GM12878 (cell line): ENCODE results near the gene KIF5A. TPM values are rescaled to one million over a fixed set of nuclear protein-coding genes. Genes with fewer than 3 reads are reported as not detected.

ENCODE experiments used
- ATAC-seq: fragments of 200-7000 bp; cut with Tn5 transposase; 3 replicates; pipeline ENCODE4 v1.9.1; 2020; ENCODE audit warnings: mild to moderate bottlenecking, moderate library complexity
- BruUV-seq: library from RNA; stranded (reverse); fragments of 400-500 nt; replicated peaks from 2 replicates; lab custom pipeline; 2021; lab: Mats Ljungman, UMichigan
- CTCF ChIA-PET: fragments of 300-600 bp; sonication (Branson Sonifier 250); formaldehyde crosslinking; extraction: SDS; loops from one replicate; lab custom pipeline; 2021; ENCODE audit warnings: inconsistent platforms; lab: Yijun Ruan, JAX
- POLR2A ChIA-PET: fragments of 350-600 bp; formaldehyde crosslinking; extraction: SDS; loops from one replicate; lab custom pipeline; 2021; ENCODE audit warnings: inconsistent platforms; lab: Charles Lee
- RAD21 ChIA-PET: fragments of 300-600 bp; sonication (Branson Sonifier 250); formaldehyde crosslinking; loops from one replicate; lab custom pipeline; 2023; ENCODE audit warnings: antibody characterized with exemption; ENCODE audit not compliant: unreplicated experiment; lab: Charles Lee
- SMC1A ChIA-PET: fragments of 300-600 bp; sonication (Branson Sonifier 250); formaldehyde crosslinking; loops from one replicate; lab custom pipeline; 2023; ENCODE audit not compliant: unreplicated experiment, uncharacterized antibody; lab: Charles Lee
- DNase-seq: peaks from one replicate; pipeline ENCODE4 v3.0.0-alpha.2; 2011; ENCODE audit warnings: low read depth, low spot score
- FAIRE-seq: peaks from 3 replicates; lab custom pipeline; 2011; peaks lifted over from hg19 to GRCh38; lab: Jason Lieb, UNC
- H2AFZ ChIP-seq: 2 replicates; pipeline ENCODE4 v1.6.0; 2011; ENCODE audit warnings: low read depth, low read length, control low read depth; ENCODE audit not compliant: control insufficient read depth
- H3K27ac ChIP-seq: 2 replicates; pipeline ENCODE4 v1.5.1; 2011; ENCODE audit warnings: control low read depth; ENCODE audit not compliant: control insufficient read depth, insufficient read depth
- H3K27me3 ChIP-seq, 2 experiments: replicated peaks in 1 of 2; 2 replicates each; pipeline versions ENCODE4 v1.6.0 to v1.6.1; 2011; ENCODE audit warnings: low read length in 1 of 2; ENCODE audit not compliant: control insufficient read depth in 2 of 2, insufficient read depth in 2 of 2
- H3K36me3 ChIP-seq, 2 experiments: 2 replicates each; pipeline ENCODE4 v1.5.1; 2011; ENCODE audit warnings: low read length in 1 of 2; ENCODE audit not compliant: control insufficient read depth in 2 of 2, insufficient read depth in 2 of 2
- H3K4me1 ChIP-seq: 2 replicates; pipeline ENCODE4 v1.6.1; 2011; ENCODE audit warnings: mild to moderate bottlenecking, low read length, moderate library complexity, mixed read lengths; ENCODE audit not compliant: control insufficient read depth, insufficient read depth
- H3K4me2 ChIP-seq: 2 replicates; pipeline ENCODE4 v1.6.0; 2011; ENCODE audit warnings: control low read depth; ENCODE audit not compliant: control insufficient read depth, insufficient read depth
- H3K4me3 ChIP-seq: fragments of 200-600 bp; sonication (generic); 2 replicates; pipeline ENCODE4 v1.5.1; 2016
- H3K79me2 ChIP-seq: 2 replicates; pipeline ENCODE4 v1.6.0; 2011; ENCODE audit warnings: low read length; ENCODE audit not compliant: control insufficient read depth, insufficient read depth
- H3K9ac ChIP-seq: 2 replicates; pipeline ENCODE4 v1.8.0; 2011; ENCODE audit warnings: low read length, control low read depth, mixed read lengths; ENCODE audit not compliant: control insufficient read depth, insufficient read depth
- H3K9me3 ChIP-seq: replicated peaks from 3 replicates; pipeline ENCODE4 v1.5.1; 2011; ENCODE audit warnings: mild to moderate bottlenecking, low read length; ENCODE audit not compliant: control insufficient read depth, insufficient read depth
- H4K20me1 ChIP-seq: 2 replicates; pipeline ENCODE4 v1.6.0; 2011; ENCODE audit not compliant: control insufficient read depth, insufficient read depth
- POLR2A ChIP-seq: IDR thresholded peaks from 2 replicates; pipeline ENCODE4 v1.6.1; 2011; ENCODE audit warnings: low read depth, mild to moderate bottlenecking, low read length
- POLR2AphosphoS2 ChIP-seq: IDR thresholded peaks from 2 replicates; pipeline ENCODE4 v1.6.1; 2011; ENCODE audit warnings: low read depth, mild to moderate bottlenecking, low read length, improper control_type of control experiment, moderate library complexity
- POLR2AphosphoS5 ChIP-seq: IDR thresholded peaks from 2 replicates; pipeline ENCODE4 v1.6.1; 2011; ENCODE audit warnings: mild to moderate bottlenecking, low read length, inconsistent platforms
- RB1 ChIP-seq: fragments of 450-650 bp; formaldehyde crosslinking; IDR thresholded peaks from 2 replicates; pipeline ENCODE4 v1.6.1; 2017; ENCODE audit warnings: mild to moderate bottlenecking, borderline replicate concordance
- SPI1 ChIP-seq: IDR thresholded peaks from 2 replicates; pipeline ENCODE4 v1.6.1; 2011; ENCODE audit warnings: low read depth, mild to moderate bottlenecking, low read length, moderate library complexity, borderline replicate concordance; ENCODE audit not compliant: insufficient read depth
- ZBED1 ChIP-seq: IDR thresholded peaks from 2 replicates; pipeline ENCODE4 v1.6.1; 2016; ENCODE audit warnings: borderline replicate concordance
- WGBS: methylation state at CpG from one replicate; pipeline ENCODE4 v1.1.6; 2016; ENCODE audit warnings: low lambda C conversion rate; ENCODE audit not compliant: insufficient replicate concordance, insufficient coverage; ENCODE audit errors: missing lambda C conversion rate; 5-methylcytosine and 5-hydroxymethylcytosine counted together
- in situ Hi-C: fragments of 300-500 bp; cut with MboI; formaldehyde crosslinking; loops from 9 replicates; pipeline ENCODE4 v1.14.3; 2018; ENCODE audit warnings: mixed read lengths
- intact Hi-C: fragments of 100-400 bp; cut with micrococcal nuclease; formaldehyde crosslinking; loops from one replicate; pipeline ENCODE4 v1.14.2; 2022; ENCODE audit not compliant: unreplicated experiment
- polyA plus RNA-seq, 11 experiments: library from polyadenylated mRNA; depleted of rRNA in 4 of 11; unstranded in 6 of 11; stranded (reverse) in 5 of 11; fragments of >200 nt; fragmentation: Nextera tagmentation in 4 of 11; fragmentation: Illumina TruSeq in 1 of 11; extraction: Ambion mirVana in 4 of 11; extraction: Trizol in 1 of 11; gene quantifications; 1 replicate in 1 of 11; 2 replicates in 10 of 11; pipeline versions ENCODE4 v1.2.1 to v1.2.3, GENCODE V29; 2011 to 2016; ENCODE audit warnings: inconsistent platforms in 2 of 11, missing spikeins in 2 of 11, low read depth in 1 of 11
- total RNA-seq, 4 experiments: library from RNA; depleted of rRNA in 3 of 4; stranded (reverse); fragments of >200 nt in 3 of 4; fragmentation: Illumina TruSeq in 1 of 4; extraction: Trizol in 1 of 4; gene quantifications; 2 replicates each; pipeline versions ENCODE4 v1.2.1 to v1.2.3, GENCODE V29; 2013 to 2021
- TF ChIP-seq, protein P1 (sequence below), 3 experiments: IDR thresholded peaks in 2 of 3; conservative IDR thresholded peaks in 1 of 3; 2 replicates each; pipeline ENCODE4 v1.5.1; 2011; ENCODE audit warnings: low read depth in 3 of 3, low read length in 3 of 3, mild to moderate bottlenecking in 3 of 3, control low read depth in 2 of 3, moderate library complexity in 2 of 3, inconsistent platforms in 1 of 3, mixed read lengths in 1 of 3; ENCODE audit not compliant: control insufficient read depth in 2 of 3, insufficient read depth in 1 of 3; ENCODE audit errors: extremely low read depth in 1 of 3
- TF ChIP-seq, protein P2 (sequence below): fragments of 450-650 bp; IDR thresholded peaks from 2 replicates; pipeline ENCODE4 v1.6.1; 2017; ENCODE audit warnings: borderline replicate concordance

Gene KIF5A
- total and polyA plus RNA-seq, 10 of the 15 experiments (the other 5 are each of a cell fraction or from before 2014, with no cell fraction given): 0.35 to 2.9 (median 0.97) TPM

DNA sequence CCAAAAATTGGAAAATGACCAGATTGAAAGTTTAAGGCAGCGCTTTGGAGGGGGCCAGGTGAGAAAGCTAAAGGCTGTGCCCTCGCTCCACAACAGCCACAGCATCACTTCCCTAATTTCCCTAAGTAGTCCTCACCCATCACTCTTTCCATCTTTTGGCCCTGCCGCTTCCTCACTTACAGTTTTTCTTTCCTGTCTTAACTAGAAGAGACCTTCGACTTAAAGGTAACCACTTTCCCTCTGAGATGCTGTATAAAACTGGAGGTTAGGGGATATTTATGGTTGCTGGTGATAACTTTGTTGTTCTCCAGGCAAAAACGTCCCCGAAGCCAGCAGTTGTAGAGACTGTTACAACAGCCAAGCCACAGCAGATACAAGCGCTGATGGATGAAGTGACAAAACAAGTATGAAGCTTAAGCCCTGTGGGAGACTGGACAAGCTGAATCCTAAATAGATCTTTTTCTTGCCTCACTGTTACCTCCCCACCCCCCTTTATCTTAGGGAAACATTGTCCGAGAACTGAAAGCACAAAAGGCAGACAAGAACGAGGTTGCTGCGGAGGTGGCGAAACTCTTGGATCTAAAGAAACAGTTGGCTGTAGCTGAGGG lies 33.8 kb upstream of the KIF5A start:
- TSS peak; percentile 45 for BruUV-seq
- no peak overlapping the region for H3K4me3 ChIP-seq
- peaks cover 27% of the 10 kb centered on the region for H3K79me2 ChIP-seq
- H3K27me3 ChIP-seq: no peaks in the 10 kb centered on the region
- DNase-seq (no peak), FAIRE-seq (no peak), ATAC-seq (no peak)
- no peak overlapping the region for H3K27ac ChIP-seq
- SMC1A ChIA-PET: interaction anchor here (1.7 to 2.2 kb wide), 2 partner anchors 19 to 22 kb away, joined by 3 to 6 read pairs; no protein-coding TSS in a partner anchor
- WGBS: 92% methylated on average over 11 of the region's 11 CpGs
- peaks cover 4% of the 10 kb centered on the region; the same call in 1 of the 2 replicates for H4K20me1 ChIP-seq
- TF ChIP-seq ZBED1: 0 out of 2 replicates have a peak, but pooled peaks have one; percentile 36
- TF ChIP-seq, protein P1, sequence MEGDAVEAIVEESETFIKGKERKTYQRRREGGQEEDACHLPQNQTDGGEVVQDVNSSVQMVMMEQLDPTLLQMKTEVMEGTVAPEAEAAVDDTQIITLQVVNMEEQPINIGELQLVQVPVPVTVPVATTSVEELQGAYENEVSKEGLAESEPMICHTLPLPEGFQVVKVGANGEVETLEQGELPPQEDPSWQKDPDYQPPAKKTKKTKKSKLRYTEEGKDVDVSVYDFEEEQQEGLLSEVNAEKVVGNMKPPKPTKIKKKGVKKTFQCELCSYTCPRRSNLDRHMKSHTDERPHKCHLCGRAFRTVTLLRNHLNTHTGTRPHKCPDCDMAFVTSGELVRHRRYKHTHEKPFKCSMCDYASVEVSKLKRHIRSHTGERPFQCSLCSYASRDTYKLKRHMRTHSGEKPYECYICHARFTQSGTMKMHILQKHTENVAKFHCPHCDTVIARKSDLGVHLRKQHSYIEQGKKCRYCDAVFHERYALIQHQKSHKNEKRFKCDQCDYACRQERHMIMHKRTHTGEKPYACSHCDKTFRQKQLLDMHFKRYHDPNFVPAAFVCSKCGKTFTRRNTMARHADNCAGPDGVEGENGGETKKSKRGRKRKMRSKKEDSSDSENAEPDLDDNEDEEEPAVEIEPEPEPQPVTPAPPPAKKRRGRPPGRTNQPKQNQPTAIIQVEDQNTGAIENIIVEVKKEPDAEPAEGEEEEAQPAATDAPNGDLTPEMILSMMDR (IDR thresholded peaks at IDR 0.05 in 2 of 3, conservative IDR thresholded peaks at IDR 0.05 in 1 of 3; ENCODE audit: control insufficient read depth in 2 of 3, extremely low read depth in 1 of 3, insufficient read depth in 1 of 3, low read depth in 3 of 3, low read length in 3 of 3): no peak
- 0 out of 2 replicates have a peak, but pooled peaks have one; percentile 16 for TF ChIP-seq SPI1
- peak; percentile 50; the same call in 1 of the 2 replicates for TF ChIP-seq POLR2AphosphoS5
- peak; percentile 58; the same call in 1 of the 2 replicates for TF ChIP-seq POLR2AphosphoS2
- peak; percentile 28; the same call in 1 of the 2 replicates for TF ChIP-seq POLR2A
- no peak for TF ChIP-seq RB1
- TF ChIP-seq, protein P2, sequence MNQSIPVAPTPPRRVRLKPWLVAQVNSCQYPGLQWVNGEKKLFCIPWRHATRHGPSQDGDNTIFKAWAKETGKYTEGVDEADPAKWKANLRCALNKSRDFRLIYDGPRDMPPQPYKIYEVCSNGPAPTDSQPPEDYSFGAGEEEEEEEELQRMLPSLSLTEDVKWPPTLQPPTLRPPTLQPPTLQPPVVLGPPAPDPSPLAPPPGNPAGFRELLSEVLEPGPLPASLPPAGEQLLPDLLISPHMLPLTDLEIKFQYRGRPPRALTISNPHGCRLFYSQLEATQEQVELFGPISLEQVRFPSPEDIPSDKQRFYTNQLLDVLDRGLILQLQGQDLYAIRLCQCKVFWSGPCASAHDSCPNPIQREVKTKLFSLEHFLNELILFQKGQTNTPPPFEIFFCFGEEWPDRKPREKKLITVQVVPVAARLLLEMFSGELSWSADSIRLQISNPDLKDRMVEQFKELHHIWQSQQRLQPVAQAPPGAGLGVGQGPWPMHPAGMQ: no peak
- peaks cover under 1% of the 10 kb centered on the region for H3K4me1 ChIP-seq
- POLR2A ChIA-PET: interaction anchor here (0.9 kb wide), 1 partner anchor 35 kb away, joined by 4 read pairs; no protein-coding TSS in a partner anchor
- peaks cover 33 to 45% of the 10 kb centered on the region in 2 experiments for H3K36me3 ChIP-seq
- no peak overlapping the region for H3K4me2 ChIP-seq
- in situ Hi-C loops (no loop called here), intact Hi-C loops (no loop called here)
- no peaks in the 10 kb centered on the region for H3K9me3 ChIP-seq
- CTCF ChIA-PET: interaction anchor here (1.3 to 4.0 kb wide), 4 partner anchors 8 to 57 kb away, joined by 3 to 13 read pairs (median 4); no protein-coding TSS in a partner anchor
- H3K9ac ChIP-seq: no peak overlapping the region
- RAD21 ChIA-PET: no interaction called here
- no peak overlapping the region for H2AFZ ChIP-seq
